SU-DHL-6 (cell line): ENCODE data around the gene ASPRV1.

Experiments used
- H2AFZ ChIP-seq: fragments of 200-600 bp; sonication (generic); 2 replicates; pipeline ENCODE4 v1.6.1; 2014; ENCODE audit warnings: low read depth, mild to moderate bottlenecking, moderate library complexity, mixed read lengths, antibody characterized with exemption, low read length; ENCODE audit not compliant: severe bottlenecking
- H3F3A ChIP-seq: fragments of 200-600 bp; shearing (Covaris generic); 2 replicates; pipeline ENCODE4 v1.6.0; 2016; ENCODE audit warnings: antibody characterized with exemption, mild to moderate bottlenecking; ENCODE audit not compliant: insufficient read depth
- H3K27ac ChIP-seq: fragments of 200-600 bp; sonication (generic); 2 replicates; pipeline ENCODE4 v1.5.1; 2016; ENCODE audit warnings: low read depth, mild to moderate bottlenecking, low read length, moderate library complexity, mixed read lengths
- H3K27me3 ChIP-seq: fragments of 200-600 bp; sonication (generic), shearing (Covaris generic); 2 replicates; pipeline ENCODE4 v1.6.0; 2014; ENCODE audit warnings: mild to moderate bottlenecking, low read length
- H3K36me3 ChIP-seq: fragments of 200-600 bp; sonication (generic); 2 replicates; pipeline ENCODE4 v1.6.1; 2014; ENCODE audit warnings: mild to moderate bottlenecking, low read length, mixed read lengths
- H3K4me2 ChIP-seq: fragments of 300-600, 200-600 bp; shearing (Covaris generic), sonication (generic); 2 replicates; pipeline ENCODE4 v1.6.0; 2014; ENCODE audit warnings: low read length, low read depth, mild to moderate bottlenecking; ENCODE audit not compliant: poor library complexity, severe bottlenecking
- H3K4me3 ChIP-seq: fragments of 200-600 bp; sonication (generic); 2 replicates; pipeline ENCODE4 v1.5.1; 2014; ENCODE audit warnings: antibody characterized with exemption, low read length, mild to moderate bottlenecking, mixed read lengths; ENCODE audit not compliant: insufficient read depth, poor library complexity, severe bottlenecking
- H3K79me2 ChIP-seq: fragments of 200-600 bp; sonication (generic); 2 replicates; pipeline ENCODE4 v1.6.1; 2014; ENCODE audit warnings: mild to moderate bottlenecking, low read length, moderate library complexity; ENCODE audit not compliant: insufficient read depth
- H3K9ac ChIP-seq: fragments of 200-600 bp; sonication (generic); 2 replicates; pipeline ENCODE4 v1.7.0; 2014; ENCODE audit warnings: mild to moderate bottlenecking, low read length
- H3K9me2 ChIP-seq: fragments of 200-600 bp; sonication (generic); replicated peaks from 2 replicates; pipeline ENCODE4 v1.6.1; 2014; ENCODE audit warnings: low read length; ENCODE audit not compliant: insufficient read depth
- H3K9me3 ChIP-seq: fragments of 200-600 bp; sonication (generic); 2 replicates; pipeline ENCODE4 v1.6.1; 2014; ENCODE audit warnings: low read length, mixed read lengths; ENCODE audit not compliant: insufficient read depth
- H4K20me1 ChIP-seq: fragments of 200-600 bp; sonication (generic); 2 replicates; pipeline ENCODE4 v1.6.1; 2014; ENCODE audit warnings: low read depth, mild to moderate bottlenecking, antibody characterized with exemption, low read length, moderate library complexity, mixed read lengths
- EZH2phosphoT487 ChIP-seq: fragments of 200-600 bp; sonication (generic), shearing (Covaris generic); conservative IDR thresholded peaks from 2 replicates; pipeline ENCODE4 v1.6.1; 2018; ENCODE audit warnings: mild to moderate bottlenecking, antibody characterized with exemption, low read length, moderate library complexity, mixed read lengths
- TF ChIP-seq, protein P1 (sequence below): fragments of 200-600 bp; sonication (generic); IDR thresholded peaks from one replicate; pipeline ENCODE4 v1.5.1; 2017; ENCODE audit warnings: antibody characterized with exemption, mild to moderate bottlenecking, low read length, moderate library complexity; ENCODE audit not compliant: insufficient read depth, poor library complexity, severe bottlenecking

Gene ASPRV1

DNA sequence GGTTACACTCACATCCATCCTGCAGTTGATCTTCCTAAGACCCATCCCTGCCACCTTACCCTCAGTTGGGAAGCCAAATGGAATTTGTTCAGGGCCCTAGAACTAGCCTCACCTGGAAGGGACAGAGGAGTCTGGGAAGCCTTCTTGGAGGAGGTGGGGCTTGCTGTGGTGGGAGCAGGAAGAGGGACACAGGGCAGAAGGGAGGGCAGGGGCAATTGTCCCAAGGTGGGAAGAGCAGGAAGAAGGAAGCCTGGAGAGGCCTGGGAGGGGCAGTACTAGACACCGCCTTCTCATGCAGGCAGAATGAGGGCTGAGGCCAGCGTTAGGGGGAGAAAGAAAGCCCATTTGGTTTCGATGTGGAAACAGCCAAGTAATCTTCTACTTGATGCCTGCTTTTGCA lies 34.1 kb upstream of the ASPRV1 start:
- Histone ChIP-seq H4K20me1 (no peaks in the 10 kb centered on the region), H3F3A (no peaks in the 10 kb centered on the region), H3K27ac (no peak overlapping the region)

DNA sequence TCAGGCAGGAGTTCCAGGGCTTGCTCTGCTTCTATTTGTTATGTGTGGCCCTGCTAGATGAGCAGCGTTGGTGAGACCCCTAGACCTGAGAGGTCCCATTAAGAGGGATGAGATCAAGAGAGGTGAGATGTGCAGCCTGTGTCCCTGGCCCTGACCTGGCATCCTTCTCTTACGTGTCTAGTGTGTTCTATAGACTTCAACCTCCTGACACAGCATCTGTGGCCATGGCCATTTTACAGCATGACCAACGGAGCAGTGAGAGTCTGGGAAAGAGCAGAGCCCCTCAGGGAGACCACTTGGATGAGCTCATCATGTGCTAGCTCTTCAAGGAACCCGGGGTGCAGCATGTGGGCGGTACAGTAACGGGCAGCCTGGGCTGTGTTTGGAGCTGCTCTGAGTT lies 32.7 kb upstream of the ASPRV1 start:
- Histone ChIP-seq H3K36me3 (no peaks in the 10 kb centered on the region), H4K20me1 (no peaks in the 10 kb centered on the region), H3K9ac (no peak overlapping the region), H3K27me3 (no peaks in the 10 kb centered on the region), H3K9me3 (no peaks in the 10 kb centered on the region), H3K9me2 (no peaks in the 10 kb centered on the region), H3K27ac (no peak overlapping the region), H3K4me2 (no peak overlapping the region), H2AFZ (no peak overlapping the region), H3K79me2 (no peaks in the 10 kb centered on the region), H3K4me3 (no peak overlapping the region), H3F3A (no peaks in the 10 kb centered on the region)
- TF ChIP-seq EZH2phosphoT487, result no peak
- TF ChIP-seq, protein P1, sequence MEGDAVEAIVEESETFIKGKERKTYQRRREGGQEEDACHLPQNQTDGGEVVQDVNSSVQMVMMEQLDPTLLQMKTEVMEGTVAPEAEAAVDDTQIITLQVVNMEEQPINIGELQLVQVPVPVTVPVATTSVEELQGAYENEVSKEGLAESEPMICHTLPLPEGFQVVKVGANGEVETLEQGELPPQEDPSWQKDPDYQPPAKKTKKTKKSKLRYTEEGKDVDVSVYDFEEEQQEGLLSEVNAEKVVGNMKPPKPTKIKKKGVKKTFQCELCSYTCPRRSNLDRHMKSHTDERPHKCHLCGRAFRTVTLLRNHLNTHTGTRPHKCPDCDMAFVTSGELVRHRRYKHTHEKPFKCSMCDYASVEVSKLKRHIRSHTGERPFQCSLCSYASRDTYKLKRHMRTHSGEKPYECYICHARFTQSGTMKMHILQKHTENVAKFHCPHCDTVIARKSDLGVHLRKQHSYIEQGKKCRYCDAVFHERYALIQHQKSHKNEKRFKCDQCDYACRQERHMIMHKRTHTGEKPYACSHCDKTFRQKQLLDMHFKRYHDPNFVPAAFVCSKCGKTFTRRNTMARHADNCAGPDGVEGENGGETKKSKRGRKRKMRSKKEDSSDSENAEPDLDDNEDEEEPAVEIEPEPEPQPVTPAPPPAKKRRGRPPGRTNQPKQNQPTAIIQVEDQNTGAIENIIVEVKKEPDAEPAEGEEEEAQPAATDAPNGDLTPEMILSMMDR, result no peak

More for the DNA sequence above, 34.1 kb upstream of the ASPRV1 start:
- H3K9me3 ChIP-seq, result no peaks in the 10 kb centered on the region
- H3K4me2 ChIP-seq, result no peak overlapping the region
- no peak for TF ChIP-seq EZH2phosphoT487
- TF ChIP-seq, protein P1, result no peak
- H2AFZ ChIP-seq, result no peak overlapping the region
- H3K9ac ChIP-seq, result no peak overlapping the region
- H3K27me3 ChIP-seq, result no peaks in the 10 kb centered on the region
- no peaks in the 10 kb centered on the region for H3K9me2 ChIP-seq
- no peaks in the 10 kb centered on the region for H3K79me2 ChIP-seq
- H3K4me3 ChIP-seq, result no peak overlapping the region
- no peaks in the 10 kb centered on the region for H3K36me3 ChIP-seq

DNA sequence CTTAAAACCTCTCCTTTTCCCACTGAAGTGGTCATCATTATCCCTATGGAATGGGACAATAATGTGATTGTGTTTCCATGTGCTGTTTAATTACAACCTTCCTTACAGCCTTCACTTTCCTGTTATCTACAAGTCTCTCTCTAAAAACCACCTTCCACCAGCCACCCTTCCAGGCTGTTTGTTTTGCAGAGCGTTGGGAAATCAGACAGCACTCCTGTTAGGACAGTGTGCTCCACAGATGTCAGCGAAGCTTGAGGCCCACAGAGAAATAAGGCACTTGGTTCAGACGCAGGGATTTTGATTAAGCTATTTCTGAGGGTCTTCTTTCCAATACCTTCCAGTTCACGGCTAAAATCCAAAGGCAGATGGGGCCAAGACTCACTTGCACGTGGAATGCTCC lies 32.3 kb upstream of the ASPRV1 start:
- Histone ChIP-seq H3K9me3 (no peaks in the 10 kb centered on the region), H3K36me3 (no peaks in the 10 kb centered on the region), H4K20me1 (no peaks in the 10 kb centered on the region), H3K27me3 (no peaks in the 10 kb centered on the region), H3K4me2 (no peak overlapping the region), H3K4me3 (no peak overlapping the region), H3K9ac (no peak overlapping the region), H3K27ac (no peak overlapping the region), H2AFZ (no peak overlapping the region), H3F3A (no peaks in the 10 kb centered on the region), H3K79me2 (no peaks in the 10 kb centered on the region), H3K9me2 (no peaks in the 10 kb centered on the region)
- TF ChIP-seq, protein P1, result no peak
- TF ChIP-seq EZH2phosphoT487, result no peak
